ENCODE measurements around the gene MAN2A1. TPM values are rescaled to one million over a fixed set of nuclear protein-coding genes. Genes with fewer than 3 reads are reported as not detected.

The MAN2A1 gene
- total RNA-seq, 4 donors from 2014 or later = 53.1 to 83.6 (median 59.3) TPM

- no peak overlapping the region for H3K27ac ChIP-seq
- H3K27me3 ChIP-seq = no peaks in the 10 kb centered on the region
- no peak for TF ChIP-seq POLR2A (IDR thresholded peaks at IDR 0.05)
- TF ChIP-seq CTCF (IDR thresholded peaks at IDR 0.05) = no peak
- intact Hi-C loops (cut with DNase I) = no loop called here
- H3K9me3 ChIP-seq = no peaks in the 10 kb centered on the region
- no peaks in the 10 kb centered on the region for H3K36me3 ChIP-seq
- DNase-seq = no peak
- H3K4me1 ChIP-seq = no peaks in the 10 kb centered on the region
- H3K4me3 ChIP-seq (replicated peaks in 1 of 3) = no peak overlapping the region
Observed at GRCh38 chr5:109859537-109859936, 169.8 kb downstream of the MAN2A1 start.

- no peaks in the 10 kb centered on the region for H3K4me1 ChIP-seq
- no peaks in the 10 kb centered on the region for H3K9me3 ChIP-seq
- H3K36me3 ChIP-seq = peaks cover 6 to 7% of the 10 kb centered on the region in 2 donors
- intact Hi-C loops (cut with DNase I) = no loop called here
- no peak for DNase-seq
- WGBS, 2 donors = 92 to 99% methylated on average over 2 of the region's 2 CpGs
- H3K27ac ChIP-seq = no peak overlapping the region
- no peak overlapping the region for H3K4me3 ChIP-seq (replicated peaks in 1 of 3)
- H3K27me3 ChIP-seq = no peaks in the 10 kb centered on the region
- TF ChIP-seq POLR2A (IDR thresholded peaks at IDR 0.05) = no peak
- no peak for TF ChIP-seq CTCF (IDR thresholded peaks at IDR 0.05)
Observed at GRCh38 chr5:109862301-109862700, 172.6 kb downstream of the MAN2A1 start.

GRCh38 chr5:109863752-109864151, 174.0 kb downstream of the MAN2A1 start:
- H3K4me1 ChIP-seq = no peaks in the 10 kb centered on the region
- TF ChIP-seq CTCF (IDR thresholded peaks at IDR 0.05) (no peak), POLR2A (IDR thresholded peaks at IDR 0.05) (no peak)
- H3K27ac ChIP-seq = no peak overlapping the region
- intact Hi-C loops (cut with DNase I) = no loop called here
- no peak overlapping the region for H3K4me3 ChIP-seq (replicated peaks in 1 of 3)
- no peak for DNase-seq
- no peaks in the 10 kb centered on the region for H3K27me3 ChIP-seq
- WGBS, 2 donors = 69 to 79% methylated on average over 1 of the region's 1 CpG
- peaks cover 6 to 7% of the 10 kb centered on the region in 2 donors for H3K36me3 ChIP-seq
- no peaks in the 10 kb centered on the region for H3K9me3 ChIP-seq

GRCh38 chr5:109865637-109866036, 175.9 kb downstream of the MAN2A1 start:
- DNase-seq = no peak
- Histone ChIP-seq H3K4me1 (no peaks in the 10 kb centered on the region), H3K27ac (no peak overlapping the region), H3K36me3 (peaks cover 6 to 7% of the 10 kb centered on the region in 2 donors), H3K9me3 (no peaks in the 10 kb centered on the region), H3K27me3 (no peaks in the 10 kb centered on the region), H3K4me3 (replicated peaks in 1 of 3) (no peak overlapping the region)
- TF ChIP-seq CTCF (IDR thresholded peaks at IDR 0.05) (no peak), POLR2A (IDR thresholded peaks at IDR 0.05) (no peak)
- WGBS, 2 donors = 86 to 88% methylated on average over 2 of the region's 2 CpGs
- intact Hi-C loops (cut with DNase I) = no loop called here

- WGBS, 2 donors = 89 to 93% methylated on average over 2 of the region's 2 CpGs
- intact Hi-C loops (cut with DNase I) = no loop called here
- H3K27me3 ChIP-seq = no peaks in the 10 kb centered on the region
- H3K4me3 ChIP-seq (replicated peaks in 1 of 3) = no peak overlapping the region
- TF ChIP-seq CTCF (IDR thresholded peaks at IDR 0.05) (no peak), POLR2A (IDR thresholded peaks at IDR 0.05) (no peak)
- H3K36me3 ChIP-seq = peaks cover 6 to 7% of the 10 kb centered on the region in 2 donors
- H3K4me1 ChIP-seq = no peaks in the 10 kb centered on the region
- H3K9me3 ChIP-seq = no peaks in the 10 kb centered on the region
- DNase-seq = no peak
- no peak overlapping the region for H3K27ac ChIP-seq
Observed at GRCh38 chr5:109866051-109866450, 176.3 kb downstream of the MAN2A1 start.
